ENCODE data around the gene C1orf198. TPM values are rescaled to one million over a fixed set of nuclear protein-coding genes. Genes with fewer than 3 reads are reported as not detected.
"Not testable (repeated sequence)": the region's sequence is repeated elsewhere in the genome, so short reads cannot be mapped to it uniquely, and the experiment has no call there.

C1orf198 gene
- total and polyA plus RNA-seq, 12 donors, result 26.0 to 66.0 (median 42.9) TPM

DNA sequence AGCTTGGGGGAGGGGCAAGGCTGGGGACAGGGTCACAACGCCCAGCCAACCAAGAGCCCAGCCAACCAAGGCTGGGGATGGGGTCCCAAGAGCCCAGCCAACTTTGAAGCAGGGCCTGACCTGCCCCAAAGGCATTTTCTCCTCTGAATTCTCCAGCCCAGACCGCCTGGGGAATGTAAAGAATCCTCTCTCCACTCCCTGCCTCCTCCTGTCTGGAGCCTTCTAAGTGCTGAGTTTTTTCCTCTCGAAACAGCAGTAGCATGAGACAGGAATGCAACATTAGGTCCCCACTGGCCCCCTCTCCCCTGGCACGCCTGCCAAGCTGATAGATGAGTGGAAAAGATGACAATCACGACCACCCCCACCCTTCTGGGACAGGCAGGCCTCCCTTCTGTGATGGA lies 17.0 kb downstream of the C1orf198 start:
- Histone ChIP-seq H3K27me3 (no peaks in the 10 kb centered on the region), H3K27ac (peak overlapping the region in 6 of 10 donors; percentile 10 to 94 (median 87)), H3K4me1 (peaks cover 28 to 76% (median 53%) of the 10 kb centered on the region in 9 donors), H3K9me3 (peaks cover 0 to 10% (median 0%) of the 10 kb centered on the region in 11 donors), H3K36me3 (peaks cover 0 to 49% (median 10%) of the 10 kb centered on the region in 9 donors), H3K4me3 (no peak overlapping the region)
- TF ChIP-seq, protein P1, sequence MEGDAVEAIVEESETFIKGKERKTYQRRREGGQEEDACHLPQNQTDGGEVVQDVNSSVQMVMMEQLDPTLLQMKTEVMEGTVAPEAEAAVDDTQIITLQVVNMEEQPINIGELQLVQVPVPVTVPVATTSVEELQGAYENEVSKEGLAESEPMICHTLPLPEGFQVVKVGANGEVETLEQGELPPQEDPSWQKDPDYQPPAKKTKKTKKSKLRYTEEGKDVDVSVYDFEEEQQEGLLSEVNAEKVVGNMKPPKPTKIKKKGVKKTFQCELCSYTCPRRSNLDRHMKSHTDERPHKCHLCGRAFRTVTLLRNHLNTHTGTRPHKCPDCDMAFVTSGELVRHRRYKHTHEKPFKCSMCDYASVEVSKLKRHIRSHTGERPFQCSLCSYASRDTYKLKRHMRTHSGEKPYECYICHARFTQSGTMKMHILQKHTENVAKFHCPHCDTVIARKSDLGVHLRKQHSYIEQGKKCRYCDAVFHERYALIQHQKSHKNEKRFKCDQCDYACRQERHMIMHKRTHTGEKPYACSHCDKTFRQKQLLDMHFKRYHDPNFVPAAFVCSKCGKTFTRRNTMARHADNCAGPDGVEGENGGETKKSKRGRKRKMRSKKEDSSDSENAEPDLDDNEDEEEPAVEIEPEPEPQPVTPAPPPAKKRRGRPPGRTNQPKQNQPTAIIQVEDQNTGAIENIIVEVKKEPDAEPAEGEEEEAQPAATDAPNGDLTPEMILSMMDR (IDR thresholded peaks at IDR 0.05), result no peak
- 53 to 60% methylated on average over 5 of the region's 5 CpGs for WGBS, 2 donors
- ATAC-seq (no peak), DNase-seq (no peak)
- intact Hi-C loops (cut with DNase I), result no loop called here

DNA sequence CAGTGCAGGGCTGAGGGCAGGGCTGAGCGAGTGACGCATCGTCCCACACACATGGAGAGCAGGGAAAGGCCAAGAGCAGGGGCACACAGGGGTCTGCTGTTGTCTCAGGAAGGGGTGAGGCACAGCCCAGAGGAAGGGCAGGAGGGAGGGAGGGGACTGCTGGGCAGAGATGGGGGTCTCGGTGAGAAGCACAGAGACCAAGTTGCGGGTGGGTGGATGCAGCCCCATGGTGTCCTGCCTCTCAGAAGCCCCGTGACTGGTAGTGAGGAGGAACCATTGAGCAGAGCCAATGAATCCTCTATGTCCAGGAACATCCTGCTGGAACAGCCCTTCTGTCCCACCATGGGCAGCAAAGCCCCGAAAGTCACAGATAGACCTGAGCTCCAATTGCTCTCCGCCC lies 17.8 kb downstream of the C1orf198 start:
- H3K9me3 ChIP-seq, result peaks cover 0 to 10% (median 0%) of the 10 kb centered on the region in 11 donors
- DNase-seq, result no peak
- H3K4me1 ChIP-seq, result peaks cover 28 to 69% (median 54%) of the 10 kb centered on the region in 9 donors
- peaks cover 0 to 52% (median 10%) of the 10 kb centered on the region in 9 donors for H3K36me3 ChIP-seq
- no peaks in the 10 kb centered on the region for H3K27me3 ChIP-seq
- WGBS, 2 donors, result 78 to 92% methylated on average over 8 of the region's 8 CpGs
- TF ChIP-seq, protein P1 (IDR thresholded peaks at IDR 0.05), result no peak
- intact Hi-C loops (cut with DNase I), result no loop called here
- no peak overlapping the region for H3K4me3 ChIP-seq
- peak in 3 of 8 donors; percentile 2 to 11 (median 2) for ATAC-seq
- H3K27ac ChIP-seq, result peak overlapping the region; percentile 5 to 94 (median 83)

DNA sequence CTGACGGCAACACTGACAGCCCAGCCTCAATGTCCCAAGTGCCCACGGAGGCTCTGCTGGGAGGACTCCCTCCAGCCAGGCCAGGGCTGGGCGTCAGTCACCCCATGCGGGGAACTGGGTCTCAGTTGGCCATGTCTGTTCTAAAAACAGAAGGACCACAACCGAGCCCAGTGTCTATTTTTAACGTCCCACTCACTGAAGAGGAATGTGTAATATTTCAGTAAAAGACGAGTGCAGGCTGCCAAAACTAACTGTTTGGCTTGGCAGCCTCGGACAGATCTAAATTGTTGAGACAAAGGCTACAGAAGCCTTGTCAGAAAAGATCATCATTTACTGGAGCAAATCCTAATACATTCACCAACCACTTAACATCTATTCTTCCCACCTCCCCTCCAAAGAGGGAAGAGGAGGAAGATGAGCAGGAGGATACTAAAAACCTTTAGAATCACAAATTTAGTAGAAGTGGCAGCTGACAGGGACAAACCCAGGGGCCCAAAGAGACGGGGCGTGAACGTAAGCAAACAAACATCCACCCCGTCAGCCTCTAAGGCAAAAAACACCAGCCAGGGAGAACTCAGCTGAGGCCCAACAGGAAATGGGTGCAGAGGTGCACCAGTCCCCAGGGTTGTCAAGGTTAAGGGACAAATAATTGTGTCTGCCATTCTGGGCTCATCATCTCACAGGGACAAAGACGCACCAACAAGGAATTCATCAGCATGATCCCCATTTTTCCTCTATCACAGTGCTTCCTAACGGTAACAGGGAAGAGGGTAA lies 18.7 kb downstream of the C1orf198 start:
- DNase-seq (peak; percentile 57 to 88), ATAC-seq (peak; percentile 89 to 96 (median 93))
- Histone ChIP-seq H3K4me1 (peaks cover 28 to 72% (median 59%) of the 10 kb centered on the region in 9 donors), H3K27ac (peak overlapping the region; percentile 72 to 94 (median 83)), H3K36me3 (peaks cover 0 to 46% (median 10%) of the 10 kb centered on the region in 9 donors), H3K9me3 (peaks cover 0 to 10% (median 0%) of the 10 kb centered on the region in 11 donors), H3K4me3 (peak overlapping the region in 1 of 10 donors; percentile 4), H3K27me3 (no peaks in the 10 kb centered on the region)
- TF ChIP-seq, protein P1 (IDR thresholded peaks at IDR 0.05), result no peak
- intact Hi-C loops (cut with DNase I), result loop anchor here in 1 of 10 donors (2.0 kb wide), 1 partner anchor 13 kb away; no protein-coding TSS in a partner anchor
- WGBS, 2 donors, result 13 to 23% methylated on average over 14 of the region's 14 CpGs

DNA sequence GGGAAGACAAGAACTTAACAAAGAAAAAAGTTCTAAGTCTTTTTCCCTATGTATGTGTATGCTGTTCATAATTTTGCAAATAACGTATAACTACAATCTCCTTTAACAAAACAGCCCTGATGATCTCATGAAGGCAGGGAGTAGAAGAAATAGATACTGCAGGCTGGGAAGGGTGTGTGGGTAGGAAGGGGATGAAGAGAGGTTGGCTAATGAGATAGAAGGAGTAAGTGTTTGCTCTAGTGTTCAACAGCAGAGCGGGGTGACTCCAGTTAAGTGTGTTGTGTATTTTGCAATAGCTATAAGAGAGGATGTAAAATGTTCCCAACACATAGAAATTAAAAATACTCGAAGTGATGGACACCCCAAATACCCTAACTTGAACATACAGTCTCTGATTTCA lies 20.1 kb downstream of the C1orf198 start:
- no peak for ATAC-seq
- TF ChIP-seq, protein P1 (IDR thresholded peaks at IDR 0.05), result no peak
- no peak overlapping the region for H3K4me3 ChIP-seq
- no peak for DNase-seq
- 87 to 91% methylated on average over 3 of the region's 3 CpGs for WGBS, 2 donors
- no peaks in the 10 kb centered on the region for H3K27me3 ChIP-seq
- H3K27ac ChIP-seq, result peak overlapping the region in 5 of 10 donors; percentile 84 to 94 (median 91)
- intact Hi-C loops (cut with DNase I), result loop anchor here in 1 of 10 donors (2.0 kb wide), 1 partner anchor 15 kb away; no protein-coding TSS in a partner anchor
- H3K36me3 ChIP-seq, result peaks cover 0 to 40% (median 15%) of the 10 kb centered on the region in 9 donors
- peaks cover 28 to 63% (median 47%) of the 10 kb centered on the region in 9 donors for H3K4me1 ChIP-seq
- H3K9me3 ChIP-seq, result peaks cover 0 to 10% (median 0%) of the 10 kb centered on the region in 11 donors

DNA sequence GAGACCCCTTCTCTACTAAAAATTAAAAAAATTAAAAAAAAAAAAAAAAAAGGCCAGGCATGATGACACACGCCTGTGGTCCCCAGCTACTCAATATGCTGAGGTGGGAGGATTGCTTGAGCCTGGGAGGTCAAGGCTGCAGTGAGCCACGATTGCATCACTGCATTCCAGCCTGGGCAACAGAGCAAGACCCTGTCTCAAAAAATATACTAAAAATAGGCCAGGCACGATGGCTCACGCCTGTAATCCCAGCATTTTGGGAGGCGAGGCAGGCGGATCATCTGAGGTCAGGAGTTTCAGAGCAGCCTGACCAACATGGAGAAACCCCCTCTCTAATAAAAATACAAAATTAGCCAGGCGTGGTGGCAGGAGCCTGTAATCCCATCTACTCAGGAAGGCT lies 23.1 kb downstream of the C1orf198 start:
- 73 to 77% methylated on average over 7 of the region's 7 CpGs for WGBS, 2 donors

More for the DNA sequence above, 23.1 kb downstream of the C1orf198 start:
- Histone ChIP-seq H3K36me3 (peaks cover 0 to 51% (median 21%) of the 10 kb centered on the region in 9 donors), H3K4me1 (peaks cover 14 to 62% (median 27%) of the 10 kb centered on the region in 9 donors)
- H3K4me3 ChIP-seq; H3K27ac ChIP-seq; ATAC-seq; DNase-seq; intact Hi-C loops (cut with DNase I); H3K27me3 ChIP-seq; H3K9me3 ChIP-seq: not testable (repeated sequence)
